ENCODE data around the gene CRBN. TPM values are rescaled to one million over a fixed set of nuclear protein-coding genes. Genes with fewer than 3 reads are reported as not detected.

Gene CRBN
- total RNA-seq, 1 experiment from 2014 or later = 34.1 TPM

- no peak for DNase-seq (ENCODE audit: low read depth)
These were observed 68.6 kb downstream of the CRBN start for GRCh38 chr3:3110749-3111361.

DNA sequence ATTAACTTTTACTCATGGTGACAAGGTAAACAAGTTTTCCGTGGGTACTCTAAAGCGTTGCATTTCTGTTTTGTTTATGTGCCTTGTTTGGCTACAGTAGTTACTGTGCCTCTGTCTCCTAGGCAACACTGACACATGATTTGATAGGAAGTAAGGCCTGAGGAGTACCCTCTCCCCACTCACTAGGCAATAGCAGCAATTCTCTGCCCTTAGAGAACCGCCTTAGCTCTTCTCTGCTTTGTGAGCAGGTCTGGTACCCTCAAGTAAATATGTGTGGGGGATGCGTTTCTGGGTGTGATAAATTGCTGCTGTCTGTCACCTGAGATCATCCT lies 69.2 kb downstream of the CRBN start, which contains the start of gene IL5RA:
Gene IL5RA, minus strand, starts transcription at position 76 of the 332 bp plus-strand sequence. CDS start 5,390 bp downstream, outside the sequence.
- no peak for DNase-seq (ENCODE audit: low read depth)

DNA sequence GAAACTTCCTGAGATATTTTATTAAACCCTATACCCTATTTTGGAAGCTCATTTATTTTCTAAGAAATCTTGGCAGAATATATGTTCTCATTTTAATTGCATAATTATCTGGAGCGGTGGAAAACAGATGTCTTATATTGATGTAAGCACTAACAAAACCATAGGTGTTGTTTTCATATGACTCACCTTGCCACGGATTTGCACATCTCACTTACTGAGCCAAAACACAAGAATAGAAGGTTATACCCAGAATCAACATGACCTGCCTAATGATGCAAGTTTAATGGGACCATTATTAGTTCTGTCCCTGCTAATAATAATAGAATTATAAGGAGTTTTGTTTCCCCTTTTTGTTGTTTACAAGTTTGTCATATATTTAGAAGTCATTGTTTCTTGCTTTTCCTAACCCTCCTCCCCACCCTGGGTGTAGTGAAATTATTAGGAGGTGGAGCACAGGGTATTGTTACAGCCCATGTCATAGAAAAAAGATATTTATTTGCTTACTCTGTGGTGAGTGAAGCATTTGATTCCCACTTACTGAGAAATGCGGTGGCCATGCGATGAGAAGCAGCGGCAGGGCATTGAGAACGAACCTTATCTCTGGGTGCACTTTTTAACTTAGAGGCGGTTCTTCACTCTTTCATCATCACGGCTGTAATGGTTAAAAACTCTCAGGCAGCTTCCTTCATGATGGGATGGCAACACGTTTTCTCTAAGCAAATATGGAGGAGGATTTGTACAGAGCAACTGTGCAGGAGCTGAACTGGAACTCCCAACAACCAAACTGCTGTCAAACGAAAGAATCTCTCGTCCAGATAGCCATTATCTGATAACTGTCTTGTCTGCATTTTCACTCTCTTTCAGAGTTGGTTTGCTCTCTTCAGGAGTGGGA lies 69.8 kb downstream of the CRBN start:
- DNase-seq (ENCODE audit: low read depth) = no peak

DNA sequence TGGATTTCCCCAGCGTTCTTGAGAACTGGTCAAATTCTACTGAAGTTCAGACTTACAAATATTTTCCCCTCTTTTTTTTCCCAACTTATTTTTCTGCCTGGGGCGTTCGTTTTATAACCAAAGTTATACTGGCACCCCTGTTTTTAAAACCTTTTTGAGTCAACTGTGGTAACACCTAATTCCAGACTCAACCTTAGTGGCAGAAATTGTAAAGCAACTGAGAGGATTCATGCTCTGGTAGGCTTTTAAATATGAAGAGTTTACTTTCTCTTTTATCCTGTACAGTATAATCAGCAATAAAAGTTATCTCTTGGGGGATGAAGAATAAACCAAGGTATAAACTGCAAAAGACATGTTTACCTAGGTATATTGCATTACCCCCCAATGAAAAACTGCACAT lies 71.6 kb downstream of the CRBN start:
- no peak for DNase-seq (ENCODE audit: low read depth)

DNA sequence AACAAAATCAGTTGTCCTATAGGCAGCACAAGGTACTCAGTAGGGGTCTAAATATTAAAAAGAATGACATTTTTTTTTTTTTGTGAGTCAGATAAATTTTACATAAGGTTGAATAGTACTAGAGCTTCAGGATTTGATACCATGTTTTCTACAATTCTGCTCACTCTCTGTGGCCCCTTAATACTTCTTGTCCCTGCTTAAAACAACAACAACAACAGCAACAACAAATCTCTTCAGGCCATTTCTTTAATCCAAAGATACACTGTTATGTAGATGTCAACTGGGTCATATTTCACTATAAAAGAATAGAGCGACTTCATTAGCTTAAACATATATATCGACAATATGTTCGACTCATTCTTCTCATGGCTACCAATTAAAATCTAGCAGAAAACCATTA lies 72.3 kb downstream of the CRBN start:
- DNase-seq (ENCODE audit: low read depth) = no peak

GRCh38 chr3:3105815-3106214 lies 73.7 kb downstream of the CRBN start:
- no peak for DNase-seq (ENCODE audit: low read depth)

DNA sequence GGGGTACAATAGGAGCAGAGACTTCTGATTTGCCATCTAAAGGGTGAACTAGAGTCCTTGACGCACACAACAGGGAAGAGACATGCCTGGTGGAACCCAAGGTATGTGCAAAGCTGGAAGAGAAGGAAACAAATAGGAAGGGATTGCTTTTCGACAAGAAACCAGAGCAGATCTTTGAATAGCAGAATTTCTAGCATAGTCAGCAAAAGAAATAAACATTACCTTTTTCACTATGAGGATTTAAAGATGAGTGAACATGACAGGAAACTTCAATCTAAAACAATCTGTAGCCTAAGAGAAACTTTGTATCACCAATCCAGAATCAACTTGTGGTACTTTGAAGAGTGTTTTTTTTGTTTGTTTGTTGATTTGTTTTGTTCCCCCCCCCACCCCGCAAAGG lies 74.2 kb downstream of the CRBN start:
- no peak for DNase-seq (ENCODE audit: low read depth)

DNA sequence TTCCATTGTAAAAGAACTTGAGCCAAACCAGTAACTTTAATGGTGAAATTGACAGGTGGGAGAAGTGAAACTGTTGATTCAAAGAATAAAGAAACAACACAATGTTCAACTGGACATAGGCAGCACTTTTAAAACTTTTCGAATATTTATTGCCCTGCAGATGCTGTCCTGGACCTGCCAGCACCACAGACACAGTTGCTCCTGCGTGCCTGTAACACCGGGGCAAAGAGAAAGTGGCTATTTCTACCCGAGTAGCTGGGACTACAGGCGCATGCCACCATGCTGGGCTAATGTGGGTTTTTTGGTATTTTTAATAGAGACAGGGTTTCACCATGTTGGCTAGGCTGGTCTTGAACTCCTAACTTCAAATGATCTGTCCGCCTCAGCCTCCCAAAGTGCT lies 76.7 kb downstream of the CRBN start:
- no peak for DNase-seq (ENCODE audit: low read depth)

GRCh38 chr3:3101660-3102458 lies 77.6 kb downstream of the CRBN start:
- no peak for DNase-seq (ENCODE audit: low read depth)

Small RNAs within 50 kb of the gene (small RNA-seq; reads per million reads assigned to genes)
- not detected for gene RF00416

Other genes starting within 250 kb of the CRBN start
- gene IL5RA, start 69.3 kb downstream of the CRBN start, total RNA-seq (2014; rRNA removed; shearing (Covaris generic)) = not detected in 2 replicates
- gene TRNT1, start 52.8 kb downstream of the CRBN start, total RNA-seq (2014; rRNA removed; shearing (Covaris generic)) = 19.3 and 21.3 TPM in 2 replicates

Measured in HT1080 (cell line).